Transverse colon (tissue), 4 donors: ENCODE measurements around the gene ATP13A1.

Experiments
- CTCF ChIP-seq, 5 experiments: fragments of 200-600 bp in 3 of 5; fragments of 450-650 bp in 2 of 5; sonication (generic) in 3 of 5; IDR thresholded peaks; 1 replicate in 2 of 5; 2 replicates in 3 of 5; pipeline ENCODE4 v1.5.1; 2016 to 2017; ENCODE audit warnings: antibody characterized with exemption in 5 of 5, inconsistent platforms in 3 of 5, mild to moderate bottlenecking in 2 of 5, moderate library complexity in 1 of 5
- EP300 ChIP-seq: sonication (generic); formaldehyde crosslinking; IDR thresholded peaks from one replicate; pipeline ENCODE4 v1.6.1; 2017; ENCODE audit warnings: antibody characterized with exemption, low read depth
- POLR2A ChIP-seq: fragments of 450-650 bp; IDR thresholded peaks from one replicate; pipeline ENCODE4 v1.6.1; 2016; ENCODE audit warnings: antibody characterized with exemption, mild to moderate bottlenecking, moderate library complexity
- POLR2AphosphoS5 ChIP-seq, 3 donors: sonication (generic); formaldehyde crosslinking; IDR thresholded peaks; one replicate each; pipeline ENCODE4 v1.6.1; 2016; ENCODE audit warnings: antibody characterized with exemption in 3 of 3

DNA sequence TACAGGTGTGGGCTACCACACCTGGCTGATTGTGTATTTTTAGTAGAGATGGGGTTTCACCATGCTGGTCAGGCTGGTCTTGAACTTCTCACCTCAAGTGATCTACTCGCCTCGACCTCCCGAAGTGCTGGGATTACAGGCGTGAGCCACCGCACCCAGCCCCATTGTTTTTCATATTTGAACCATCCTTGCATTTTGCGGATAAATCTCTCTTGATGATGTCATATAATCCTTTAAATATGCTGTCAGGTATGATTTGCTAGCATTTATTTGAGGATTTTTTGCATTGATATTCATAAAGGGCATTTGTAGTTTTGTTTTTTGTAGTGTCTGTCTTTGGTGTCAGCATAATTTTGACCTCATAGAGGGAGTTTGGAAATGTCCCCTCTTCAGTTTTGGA is 10.8 kb upstream of the ATP13A1 start:
- no peak for TF ChIP-seq POLR2A
- TF ChIP-seq POLR2AphosphoS5 (IDR thresholded peaks at IDR 0.05): no peak
- TF ChIP-seq CTCF (IDR thresholded peaks at IDR 0.05): no peak
- no peak for TF ChIP-seq EP300
